ENCODE measurements around the gene CNR2. TPM values are rescaled to one million over a fixed set of nuclear protein-coding genes. Genes with fewer than 3 reads are reported as not detected.
"Not testable (repeated sequence)": the region's sequence is repeated elsewhere in the genome, so short reads cannot be mapped to it uniquely, and the experiment has no call there.

CNR2 gene
- total RNA-seq, 4 donors from 2014 or later, result 1.6 to 3.4 TPM; not detected in 2

DNA sequence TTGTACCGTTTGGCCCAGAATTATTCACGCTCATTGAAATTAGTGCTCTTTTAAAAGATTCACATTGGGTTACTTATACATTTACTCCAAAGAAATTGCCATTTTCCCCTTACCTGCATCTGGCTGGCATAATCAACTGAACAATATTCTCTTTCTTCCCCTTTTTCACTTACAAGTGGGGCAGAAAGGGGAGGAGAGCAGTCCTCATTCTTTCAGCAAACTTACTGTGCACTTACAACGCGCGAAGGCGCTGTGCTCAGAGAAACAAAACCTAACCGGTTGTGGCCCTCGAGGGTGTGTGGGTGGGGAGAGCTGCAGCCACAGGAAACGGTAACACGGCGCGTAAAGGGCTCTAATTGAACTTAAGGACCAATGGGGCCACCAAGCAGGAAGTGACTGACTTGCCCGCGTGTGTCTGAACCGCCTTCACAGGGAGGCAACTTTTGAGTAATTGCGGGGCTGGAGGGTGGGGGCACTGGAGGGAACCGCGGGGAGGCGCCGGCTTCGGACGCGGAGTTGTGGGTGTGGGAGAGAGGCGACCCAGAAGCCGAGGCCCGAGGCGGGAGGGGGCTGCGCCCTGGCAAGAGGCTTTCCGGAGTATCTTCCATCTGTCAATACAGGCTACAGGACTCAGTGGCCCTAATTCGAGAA is 45.8 kb upstream of the CNR2 start:
- 1% methylated on average over 7 to 29 of the region's 30 CpGs for WGBS, 2 donors (ENCODE audit: low coverage in 1 of 2)
- DNase-seq, result peak; percentile 93
- peaks cover 11 to 49% (median 26%) of the 10 kb centered on the region in 4 donors for H3K4me1 ChIP-seq
- H3K27me3 ChIP-seq, result no peaks in the 10 kb centered on the region
- H3K36me3 ChIP-seq, result peaks cover 0 to 3% (median 0%) of the 10 kb centered on the region in 4 donors
- no peaks in the 10 kb centered on the region for H3K9me3 ChIP-seq
- H3K27ac ChIP-seq, result peak overlapping the region; percentile 96 to 99 (median 98)
- H3K4me3 ChIP-seq, result peak overlapping the region; percentile 49 to 89 (median 78)
- in situ Hi-C loops (cut with MboI; ENCODE audit: low pct_ligation_motif_present in 1 of 4, low pct_unique_long_range_greater_than_20kb in 1 of 4, low sequenced_read_pairs in 3 of 4) (no loop called here), intact Hi-C loops (cut with DNase I; ENCODE audit: low total_unique reads) (loop anchor here (5.0 kb wide), 1 partner anchor 63 kb away; no protein-coding TSS in a partner anchor)
- TF ChIP-seq POLR2AphosphoS5 (IDR thresholded peaks at IDR 0.05) (peak; percentile 83 to 85 (median 85)), EP300 (IDR thresholded peaks at IDR 0.05; ENCODE audit: low read depth) (no peak), POLR2A (IDR thresholded peaks at IDR 0.05) (peak; percentile 42)
- TF ChIP-seq, protein P1, sequence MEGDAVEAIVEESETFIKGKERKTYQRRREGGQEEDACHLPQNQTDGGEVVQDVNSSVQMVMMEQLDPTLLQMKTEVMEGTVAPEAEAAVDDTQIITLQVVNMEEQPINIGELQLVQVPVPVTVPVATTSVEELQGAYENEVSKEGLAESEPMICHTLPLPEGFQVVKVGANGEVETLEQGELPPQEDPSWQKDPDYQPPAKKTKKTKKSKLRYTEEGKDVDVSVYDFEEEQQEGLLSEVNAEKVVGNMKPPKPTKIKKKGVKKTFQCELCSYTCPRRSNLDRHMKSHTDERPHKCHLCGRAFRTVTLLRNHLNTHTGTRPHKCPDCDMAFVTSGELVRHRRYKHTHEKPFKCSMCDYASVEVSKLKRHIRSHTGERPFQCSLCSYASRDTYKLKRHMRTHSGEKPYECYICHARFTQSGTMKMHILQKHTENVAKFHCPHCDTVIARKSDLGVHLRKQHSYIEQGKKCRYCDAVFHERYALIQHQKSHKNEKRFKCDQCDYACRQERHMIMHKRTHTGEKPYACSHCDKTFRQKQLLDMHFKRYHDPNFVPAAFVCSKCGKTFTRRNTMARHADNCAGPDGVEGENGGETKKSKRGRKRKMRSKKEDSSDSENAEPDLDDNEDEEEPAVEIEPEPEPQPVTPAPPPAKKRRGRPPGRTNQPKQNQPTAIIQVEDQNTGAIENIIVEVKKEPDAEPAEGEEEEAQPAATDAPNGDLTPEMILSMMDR (IDR thresholded peaks at IDR 0.05), result peak in 3 of 5 experiments; percentile 20 to 52 (median 21)

DNA sequence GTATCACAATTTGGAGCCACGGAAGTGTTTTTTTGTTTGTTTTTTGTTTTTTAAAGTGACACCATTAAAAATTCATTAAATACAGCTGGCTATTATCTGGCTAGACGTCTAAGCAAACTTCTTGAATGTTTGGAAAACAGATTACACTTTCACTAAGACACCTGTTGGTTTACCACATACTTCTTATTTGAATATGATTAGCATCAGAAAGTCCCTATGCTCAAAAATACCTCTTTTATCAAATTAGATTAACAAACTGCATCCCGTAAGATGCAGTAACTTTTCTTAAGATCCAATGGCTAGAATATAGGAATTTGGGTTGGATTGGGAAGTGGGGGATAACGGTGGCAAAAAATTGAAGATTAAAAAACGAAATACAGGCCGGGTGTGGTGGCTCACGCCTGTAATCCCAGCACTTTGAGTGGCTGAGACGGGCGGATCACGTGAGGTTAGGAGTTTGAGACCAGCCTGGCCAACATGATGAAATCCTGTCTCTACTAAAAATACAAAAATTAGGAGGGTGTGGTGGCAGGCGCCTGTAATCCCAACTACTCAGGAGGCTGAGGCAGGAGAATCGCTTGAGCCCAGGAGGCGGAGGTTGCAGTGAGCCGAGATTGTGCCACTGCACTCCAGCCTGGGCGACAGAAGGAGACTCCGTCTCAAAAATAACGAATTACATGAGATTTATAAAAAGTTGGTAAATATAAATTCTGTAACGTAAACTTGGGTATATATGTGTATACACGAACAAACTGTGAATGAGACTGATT is 45.1 kb upstream of the CNR2 start:
- Histone ChIP-seq H3K4me3 (peak overlapping the region in 3 of 4 donors; percentile 70 to 89 (median 87)), H3K4me1 (peaks cover 11 to 42% (median 22%) of the 10 kb centered on the region in 4 donors), H3K27ac (peak overlapping the region; percentile 96 to 99 (median 98))
- peak; percentile 31 for DNase-seq
- intact Hi-C loops (cut with DNase I; ENCODE audit: low total_unique reads), result loop anchor here (5.0 kb wide), 1 partner anchor 64 kb away; no protein-coding TSS in a partner anchor
- H3K27me3 ChIP-seq; H3K9me3 ChIP-seq; in situ Hi-C loops (cut with MboI; ENCODE audit: low pct_ligation_motif_present in 1 of 4, low pct_unique_long_range_greater_than_20kb in 1 of 4, low sequenced_read_pairs in 3 of 4); H3K36me3 ChIP-seq: not testable (repeated sequence)
- 31 to 34% methylated on average over 15 to 19 of the region's 19 CpGs for WGBS, 2 donors (ENCODE audit: low coverage in 1 of 2)

DNA sequence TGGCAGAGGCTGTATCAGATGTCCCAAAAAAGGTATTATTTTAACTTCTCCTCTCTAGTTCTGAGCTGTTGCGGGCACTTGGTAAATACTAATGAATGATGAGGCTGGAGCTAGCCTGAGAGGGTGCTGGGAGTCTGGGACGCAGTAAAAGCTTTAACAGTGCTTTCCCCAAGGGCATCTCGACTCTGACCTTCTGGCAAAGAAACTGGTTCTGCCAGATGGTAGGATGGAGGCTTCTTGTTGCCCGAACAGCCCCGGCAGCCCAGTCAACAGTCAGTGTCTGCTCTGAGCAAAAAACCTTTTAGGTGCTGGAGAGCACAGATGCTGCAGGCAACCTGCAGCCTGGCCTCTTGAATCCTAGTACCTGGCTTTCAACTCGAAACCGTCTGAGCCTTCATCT is 43.9 kb upstream of the CNR2 start:
- Histone ChIP-seq H3K4me3 (no peak overlapping the region), H3K9me3 (no peaks in the 10 kb centered on the region), H3K4me1 (peaks cover 11 to 38% (median 22%) of the 10 kb centered on the region in 4 donors), H3K36me3 (no peaks in the 10 kb centered on the region), H3K27ac (peak overlapping the region; percentile 96 to 99 (median 98)), H3K27me3 (no peaks in the 10 kb centered on the region)
- TF ChIP-seq POLR2AphosphoS5 (IDR thresholded peaks at IDR 0.05), result peak in 1 of 3 donors; percentile 41
- TF ChIP-seq POLR2A (IDR thresholded peaks at IDR 0.05), result no peak
- TF ChIP-seq EP300 (IDR thresholded peaks at IDR 0.05; ENCODE audit: low read depth), result no peak
- TF ChIP-seq, protein P1 (IDR thresholded peaks at IDR 0.05), result no peak
- intact Hi-C loops (cut with DNase I; ENCODE audit: low total_unique reads), result loop anchor here (5.0 kb wide), 1 partner anchor 65 kb away; no protein-coding TSS in a partner anchor
- in situ Hi-C loops (cut with MboI; ENCODE audit: low pct_ligation_motif_present in 1 of 4, low pct_unique_long_range_greater_than_20kb in 1 of 4, low sequenced_read_pairs in 3 of 4), result no loop called here
- DNase-seq, result peak; percentile 74
- WGBS, 2 donors (ENCODE audit: low coverage in 1 of 2), result 40 to 44% methylated on average over 1 to 7 of the region's 7 CpGs

DNA sequence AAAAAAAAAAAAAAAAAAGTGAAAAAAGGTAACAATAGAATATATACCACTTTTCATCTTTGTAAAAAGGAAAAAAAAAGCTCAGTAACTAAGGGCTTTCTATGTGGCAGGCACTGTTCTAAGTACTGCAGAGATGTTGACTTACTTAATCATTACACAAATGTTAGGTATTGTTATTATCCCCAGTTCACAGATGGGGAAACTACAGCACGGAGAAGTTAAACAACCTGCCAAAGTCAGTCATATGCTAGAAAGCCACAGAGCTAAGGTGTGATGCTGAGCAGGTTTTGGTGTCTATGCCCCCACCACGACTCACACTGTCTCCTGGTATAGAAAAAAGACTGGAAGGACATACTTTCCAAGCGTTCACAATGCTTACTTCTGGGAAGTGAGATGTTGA is 39.9 kb upstream of the CNR2 start:
- intact Hi-C loops (cut with DNase I; ENCODE audit: low total_unique reads) (no loop called here), in situ Hi-C loops (cut with MboI; ENCODE audit: low pct_ligation_motif_present in 1 of 4, low pct_unique_long_range_greater_than_20kb in 1 of 4, low sequenced_read_pairs in 3 of 4) (no loop called here)
- Histone ChIP-seq H3K4me3 (no peak overlapping the region), H3K36me3 (no peaks in the 10 kb centered on the region), H3K27ac (no peak overlapping the region), H3K4me1 (peaks cover 6 to 19% (median 12%) of the 10 kb centered on the region in 4 donors), H3K9me3 (no peaks in the 10 kb centered on the region), H3K27me3 (no peaks in the 10 kb centered on the region)
- no peak for DNase-seq
- 64 to 88% methylated on average over 1 to 3 of the region's 3 CpGs for WGBS, 2 donors (ENCODE audit: low coverage in 1 of 2)
- no peak for TF ChIP-seq POLR2AphosphoS5 (IDR thresholded peaks at IDR 0.05)
- TF ChIP-seq POLR2A (IDR thresholded peaks at IDR 0.05), result no peak
- TF ChIP-seq EP300 (IDR thresholded peaks at IDR 0.05; ENCODE audit: low read depth), result no peak
- TF ChIP-seq, protein P1 (IDR thresholded peaks at IDR 0.05), result no peak

All from transverse colon (tissue), 4 donors.